Liver (tissue), 9 donors: ENCODE results near the gene CNTN3. TPM values are rescaled to one million over a fixed set of nuclear protein-coding genes. Genes with fewer than 3 reads are reported as not detected.

Experiments
- DNase-seq: peaks from one replicate; pipeline ENCODE4 v3.0.0-alpha.2; 2017; ENCODE audit warnings: low spot score
- H3K27ac ChIP-seq, 2 donors: one replicate each; pipeline ENCODE4 v1.7.0; 2013; ENCODE audit warnings: inconsistent platforms in 2 of 2, low read length in 2 of 2, control low read depth in 1 of 2, low read depth in 1 of 2, mild to moderate bottlenecking in 1 of 2
- H3K27me3 ChIP-seq, 4 donors: one replicate each; pipeline versions ENCODE4 v1.6.1 to v1.7.0; 2013; ENCODE audit warnings: low read length in 3 of 4, inconsistent platforms in 1 of 4, mild to moderate bottlenecking in 1 of 4, moderate library complexity in 1 of 4; ENCODE audit not compliant: control insufficient read depth in 4 of 4, insufficient read depth in 4 of 4
- H3K36me3 ChIP-seq, 4 donors: one replicate each; pipeline versions ENCODE4 v1.6.1 to v1.7.0; 2013; ENCODE audit warnings: low read length in 3 of 4, mild to moderate bottlenecking in 3 of 4, low read depth in 1 of 4, moderate library complexity in 1 of 4; ENCODE audit not compliant: control insufficient read depth in 4 of 4, insufficient read depth in 3 of 4
- H3K4me1 ChIP-seq, 4 donors: one replicate each; pipeline versions ENCODE4 v1.6.1 to v1.7.0; 2013; ENCODE audit warnings: low read length in 3 of 4, mild to moderate bottlenecking in 3 of 4, moderate library complexity in 1 of 4; ENCODE audit not compliant: control insufficient read depth in 4 of 4, insufficient read depth in 4 of 4
- H3K4me3 ChIP-seq, 3 donors: one replicate each; pipeline versions ENCODE4 v1.6.1 to v1.7.0; 2013; ENCODE audit warnings: low read length in 3 of 3, control low read depth in 1 of 3, low read depth in 1 of 3, mild to moderate bottlenecking in 1 of 3
- H3K9ac ChIP-seq, 2 donors: one replicate each; pipeline ENCODE4 v1.7.0; 2013; ENCODE audit warnings: low read length in 2 of 2, mild to moderate bottlenecking in 2 of 2, moderate library complexity in 2 of 2, control low read depth in 1 of 2, low read depth in 1 of 2
- H3K9me3 ChIP-seq, 4 donors: one replicate each; pipeline versions ENCODE4 v1.6.1 to v1.7.0; 2013; ENCODE audit warnings: low read length in 3 of 4; ENCODE audit not compliant: control insufficient read depth in 4 of 4
- EGR1 ChIP-seq, 2 donors: IDR thresholded peaks; 2 replicates each; pipeline ENCODE4 v1.6.1; 2016 to 2018; ENCODE audit warnings: antibody characterized with exemption in 2 of 2, low read depth in 2 of 2
- FOXA1 ChIP-seq: IDR thresholded peaks from 2 replicates; pipeline ENCODE4 v1.6.1; 2016; ENCODE audit warnings: antibody characterized with exemption
- FOXA2 ChIP-seq: IDR thresholded peaks from 2 replicates; pipeline ENCODE4 v1.6.1; 2016; ENCODE audit warnings: antibody characterized with exemption
- GABPA ChIP-seq, 2 donors: IDR thresholded peaks in 1 of 2; conservative IDR thresholded peaks in 1 of 2; 2 replicates each; pipeline ENCODE4 v1.6.1; 2016; ENCODE audit warnings: antibody characterized with exemption in 2 of 2, mild to moderate bottlenecking in 1 of 2, moderate library complexity in 1 of 2
- HNF4G ChIP-seq: IDR thresholded peaks from 2 replicates; pipeline ENCODE4 v1.6.1; 2016; ENCODE audit warnings: antibody characterized with exemption
- JUND ChIP-seq, 2 donors: IDR thresholded peaks; 2 replicates each; pipeline ENCODE4 v1.6.1; 2016; ENCODE audit warnings: antibody characterized with exemption in 2 of 2
- MAX ChIP-seq: IDR thresholded peaks from 2 replicates; pipeline ENCODE4 v1.6.1; 2016; ENCODE audit warnings: antibody characterized with exemption
- RAD21 ChIP-seq, 2 donors: IDR thresholded peaks; 2 replicates each; pipeline ENCODE4 v1.6.1; 2016; ENCODE audit warnings: antibody characterized with exemption in 2 of 2, mild to moderate bottlenecking in 2 of 2
- REST ChIP-seq: IDR thresholded peaks from 2 replicates; pipeline ENCODE4 v1.6.1; 2016; ENCODE audit warnings: antibody characterized with exemption, mild to moderate bottlenecking
- RXRA ChIP-seq, 2 donors: IDR thresholded peaks; 2 replicates each; pipeline ENCODE4 v1.6.1; 2017 to 2018; ENCODE audit warnings: antibody characterized with exemption in 2 of 2, mild to moderate bottlenecking in 1 of 2
- SP1 ChIP-seq: IDR thresholded peaks from 2 replicates; pipeline ENCODE4 v1.6.1; 2018; ENCODE audit warnings: antibody characterized with exemption, mild to moderate bottlenecking
- TAF1 ChIP-seq: conservative IDR thresholded peaks from 2 replicates; pipeline ENCODE4 v1.6.1; 2016; ENCODE audit warnings: antibody characterized with exemption, mild to moderate bottlenecking
- YY1 ChIP-seq: IDR thresholded peaks from 2 replicates; pipeline ENCODE4 v1.6.1; 2016; ENCODE audit warnings: antibody characterized with exemption, mild to moderate bottlenecking
- WGBS: extraction: QIAGEN DNeasy Blood & Tissue Kit; methylation state at CpG from one replicate; pipeline ENCODE4 v1.1.7; 2013; 5-methylcytosine and 5-hydroxymethylcytosine counted together
- polyA plus RNA-seq, 2 donors: library from polyadenylated mRNA; stranded (reverse) in 1 of 2; unstranded in 1 of 2; fragments of 200-250 nt in 1 of 2; fragments of >200 nt in 1 of 2; fragmentation: Nextera tagmentation in 1 of 2; extraction: Ambion mirVana in 1 of 2; gene quantifications; one replicate each; pipeline versions ENCODE4 v1.2.1 to v1.2.3, GENCODE V29; 2013 to 2015
- total RNA-seq, 2 donors: library from RNA; depleted of rRNA; stranded (reverse); fragments of >200 nt; gene quantifications; one replicate each; pipeline ENCODE4 v1.2.3, GENCODE V29; 2014
- TF ChIP-seq, protein P1 (sequence below): IDR thresholded peaks from 2 replicates; pipeline ENCODE4 v1.6.1; 2016; ENCODE audit warnings: antibody characterized with exemption
- donor health status: healthy.
- donor health status: healthy.
- donor health status: healthy.
- donor health status: healthy.
- donor health status: healthy.

Gene CNTN3
- total and polyA plus RNA-seq, 4 donors = 0.09 to 1.0 (median 0.81) TPM

DNA sequence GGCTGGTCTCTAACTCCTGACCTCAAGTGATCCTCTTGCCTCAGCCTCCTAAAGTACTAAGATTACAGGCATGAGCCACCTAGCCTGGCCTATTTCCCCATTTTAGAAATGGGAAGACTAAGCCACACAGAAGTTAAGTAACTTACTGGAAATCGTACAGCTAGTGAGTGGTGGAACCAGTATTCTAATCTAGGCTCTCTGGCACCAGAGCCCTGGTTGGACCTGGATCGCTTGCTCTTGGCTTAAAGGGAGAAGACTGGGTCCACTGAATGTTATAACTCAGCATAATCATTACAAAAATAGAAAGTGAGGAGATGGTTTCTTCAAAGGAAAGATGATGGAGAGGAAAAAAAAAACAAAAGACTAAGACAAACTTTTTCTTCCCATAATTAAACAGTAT, 37.4 kb upstream of the CNTN3 start (continued):
- no peak for TF ChIP-seq REST

- Histone ChIP-seq H3K27me3 (no peaks in the 10 kb centered on the region), H3K9me3 (no peaks in the 10 kb centered on the region), H3K4me1 (no peaks in the 10 kb centered on the region), H3K27ac (no peak overlapping the region), H3K9ac (no peak overlapping the region), H3K36me3 (no peaks in the 10 kb centered on the region), H3K4me3 (no peak overlapping the region)
- 48% methylated on average over 2 of the region's 2 CpGs for WGBS
- TF ChIP-seq, protein P1, sequence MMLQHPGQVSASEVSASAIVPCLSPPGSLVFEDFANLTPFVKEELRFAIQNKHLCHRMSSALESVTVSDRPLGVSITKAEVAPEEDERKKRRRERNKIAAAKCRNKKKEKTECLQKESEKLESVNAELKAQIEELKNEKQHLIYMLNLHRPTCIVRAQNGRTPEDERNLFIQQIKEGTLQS = no peak
- TF ChIP-seq FOXA1 (no peak), MAX (no peak), RAD21 (IDR thresholded peaks at IDR 0.05) (no peak), EGR1 (IDR thresholded peaks at IDR 0.05; ENCODE audit: low read depth in 2 of 2) (no peak), JUND (IDR thresholded peaks at IDR 0.05) (no peak)
- no peak for DNase-seq
Observed at GRCh38 chr3:74651292-74651691, 36.8 kb upstream of the CNTN3 start.

- Histone ChIP-seq H3K4me3 (no peak overlapping the region), H3K4me1 (peaks cover 0 to 9% (median 0%) of the 10 kb centered on the region in 4 donors), H3K27ac (no peak overlapping the region), H3K27me3 (no peaks in the 10 kb centered on the region), H3K36me3 (no peaks in the 10 kb centered on the region), H3K9me3 (no peaks in the 10 kb centered on the region), H3K9ac (no peak overlapping the region)
- DNase-seq = no peak
- 85% methylated on average over 4 of the region's 4 CpGs for WGBS
- TF ChIP-seq REST (no peak), MAX (no peak), GABPA (IDR thresholded peaks at IDR 0.05 in 1 of 2, conservative IDR thresholded peaks at IDR 0.05 in 1 of 2) (no peak), YY1 (no peak), FOXA2 (no peak), EGR1 (IDR thresholded peaks at IDR 0.05; ENCODE audit: low read depth in 2 of 2) (no peak), SP1 (no peak), FOXA1 (no peak), RXRA (IDR thresholded peaks at IDR 0.05) (no peak), HNF4G (no peak), RAD21 (IDR thresholded peaks at IDR 0.05) (no peak), TAF1 (no peak)
- TF ChIP-seq, protein P1 = no peak
Observed at GRCh38 chr3:74648107-74648506, 33.6 kb upstream of the CNTN3 start.
